Measurements from ENCODE around the gene P2RY2. TPM values are rescaled to one million over a fixed set of nuclear protein-coding genes. Genes with fewer than 3 reads are reported as not detected.
A peak's percentile ranks its signal among the peaks of the same experiment; 100 is the strongest.

P2RY2 gene
- under 1 TPM; 0.11 to 0.99 TPM for total RNA-seq
- under 1 TPM in 1 of 2 donors, not detected in 1; 0.10 TPM for polyA plus RNA-seq (ENCODE audit: insufficient read length in 2 of 2)
- long read RNA-seq, donor 1, result 0 reads
- long read RNA-seq, donor 2, result 0 reads
- long read RNA-seq, donor 3, result 0 reads
- long read RNA-seq, donor 4, result 0 reads

GRCh38 chr11:73218106-73218829, at the start of gene P2RY2:
Gene P2RY2 (plus strand): TSS chr11:73218281. CDS start chr11:73234160, 15,879 bp downstream.
- under 1% methylated on average over 76 of the region's 81 CpGs for WGBS (ENCODE audit: insufficient coverage)
- DNase-seq (ENCODE audit: low read depth in 4 of 6, low spot score in 6 of 6), result peak in 1 of 6 donors; percentile 30
- Histone ChIP-seq H3K9me3 (ENCODE audit: control insufficient read depth, insufficient read depth, low read length) (no peaks in the 10 kb centered on the region), H3K27me3 (ENCODE audit: control insufficient read depth, insufficient read depth, low read length) (peaks cover 34% of the 10 kb centered on the region), H3K4me3 (ENCODE audit: low read depth, low read length) (no peak within 1 kb of the TSS), H3K4me1 (ENCODE audit: control insufficient read depth, insufficient read depth, low read length) (peaks cover 30% of the 10 kb centered on the region), H3K36me3 (ENCODE audit: control insufficient read depth, insufficient read depth, low read length) (no peaks in the 10 kb centered on the region), H3K27ac (ENCODE audit: low read depth, low read length) (no peak within 1 kb of the TSS)

- Histone ChIP-seq H3K4me1 (ENCODE audit: control insufficient read depth, insufficient read depth, low read length) (peaks cover 4% of the 10 kb centered on the region), H3K27me3 (ENCODE audit: control insufficient read depth, insufficient read depth, low read length) (no peaks in the 10 kb centered on the region), H3K9me3 (ENCODE audit: control insufficient read depth, insufficient read depth, low read length) (no peaks in the 10 kb centered on the region), H3K4me3 (ENCODE audit: low read depth, low read length) (no peak overlapping the region), H3K27ac (ENCODE audit: low read depth, low read length) (no peak overlapping the region), H3K36me3 (ENCODE audit: control insufficient read depth, insufficient read depth, low read length) (no peaks in the 10 kb centered on the region)
- DNase-seq (ENCODE audit: low read depth in 4 of 6, low spot score in 6 of 6), result no peak
- 49% methylated on average over 8 of the region's 11 CpGs for WGBS (ENCODE audit: insufficient coverage)
These were observed 49.0 kb upstream of the P2RY2 start for GRCh38 chr11:73168925-73169579.

- H3K4me3 ChIP-seq (ENCODE audit: low read depth, low read length), result no peak overlapping the region
- no peak for DNase-seq (ENCODE audit: low read depth in 4 of 6, low spot score in 6 of 6)
- no peak overlapping the region for H3K27ac ChIP-seq (ENCODE audit: low read depth, low read length)
- 82% methylated on average over 2 of the region's 2 CpGs for WGBS (ENCODE audit: insufficient coverage)
- H3K9me3 ChIP-seq (ENCODE audit: control insufficient read depth, insufficient read depth, low read length), result no peaks in the 10 kb centered on the region
- peaks cover 4% of the 10 kb centered on the region for H3K4me1 ChIP-seq (ENCODE audit: control insufficient read depth, insufficient read depth, low read length)
- no peaks in the 10 kb centered on the region for H3K36me3 ChIP-seq (ENCODE audit: control insufficient read depth, insufficient read depth, low read length)
- H3K27me3 ChIP-seq (ENCODE audit: control insufficient read depth, insufficient read depth, low read length), result no peaks in the 10 kb centered on the region
These were observed 47.9 kb upstream of the P2RY2 start for GRCh38 chr11:73170140-73170539.

GRCh38 chr11:73171436-73172161, 46.5 kb upstream of the P2RY2 start:
- Histone ChIP-seq H3K4me3 (ENCODE audit: low read depth, low read length) (no peak overlapping the region), H3K4me1 (ENCODE audit: control insufficient read depth, insufficient read depth, low read length) (peaks cover 8% of the 10 kb centered on the region), H3K9me3 (ENCODE audit: control insufficient read depth, insufficient read depth, low read length) (no peaks in the 10 kb centered on the region), H3K27me3 (ENCODE audit: control insufficient read depth, insufficient read depth, low read length) (no peaks in the 10 kb centered on the region), H3K27ac (ENCODE audit: low read depth, low read length) (no peak overlapping the region), H3K36me3 (ENCODE audit: control insufficient read depth, insufficient read depth, low read length) (no peaks in the 10 kb centered on the region)
- DNase-seq (ENCODE audit: low read depth in 4 of 6, low spot score in 6 of 6), result no peak
- 91% methylated on average over 7 of the region's 8 CpGs for WGBS (ENCODE audit: insufficient coverage)

DNA sequence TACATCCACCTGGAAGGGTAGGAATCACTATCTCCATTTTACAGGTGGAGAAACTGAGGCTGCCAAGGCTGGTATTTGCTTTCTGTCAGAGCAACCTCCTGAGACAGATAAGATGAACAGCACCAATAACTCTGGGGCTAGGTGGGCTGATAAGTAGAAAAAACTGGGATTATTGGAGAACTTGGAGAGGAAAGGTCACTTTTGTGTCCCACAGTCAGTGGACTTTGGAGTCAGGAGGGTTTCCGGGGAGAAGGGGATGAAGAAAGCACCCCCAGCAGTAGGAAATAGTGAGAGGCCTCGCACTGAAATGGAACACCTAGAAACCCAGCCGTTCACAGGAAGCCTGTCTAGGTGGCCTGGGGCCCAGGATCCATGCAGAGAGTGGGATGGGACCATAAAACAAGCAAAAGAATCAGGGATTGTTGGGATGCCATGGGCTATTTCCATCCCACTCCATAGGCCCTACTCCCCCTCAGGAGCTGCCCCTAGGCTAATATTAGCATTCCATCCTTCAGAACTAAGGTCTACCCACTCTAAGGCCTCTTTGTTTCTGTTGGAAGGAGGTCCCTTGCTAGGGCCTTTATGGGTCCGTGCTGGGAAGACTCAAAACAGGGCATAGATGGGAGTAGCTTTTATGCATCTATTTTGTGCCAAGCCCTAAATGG, 45.0 kb upstream of the P2RY2 start:
- DNase-seq (ENCODE audit: low read depth in 4 of 6, low spot score in 6 of 6), result no peak
- no peak overlapping the region for H3K27ac ChIP-seq (ENCODE audit: low read depth, low read length)
- H3K4me3 ChIP-seq (ENCODE audit: low read depth, low read length), result no peak overlapping the region
- whole genome bisulfite sequencing (ENCODE audit: insufficient coverage), result 55% methylated on average over 4 of the region's 4 CpGs
- no peaks in the 10 kb centered on the region for H3K36me3 ChIP-seq (ENCODE audit: control insufficient read depth, insufficient read depth, low read length)
- no peaks in the 10 kb centered on the region for H3K9me3 ChIP-seq (ENCODE audit: control insufficient read depth, insufficient read depth, low read length)
- H3K4me1 ChIP-seq (ENCODE audit: control insufficient read depth, insufficient read depth, low read length), result peaks cover 24% of the 10 kb centered on the region
- H3K27me3 ChIP-seq (ENCODE audit: control insufficient read depth, insufficient read depth, low read length), result no peaks in the 10 kb centered on the region

- Histone ChIP-seq H3K4me3 (ENCODE audit: low read depth, low read length) (no peak overlapping the region), H3K4me1 (ENCODE audit: control insufficient read depth, insufficient read depth, low read length) (peaks cover 25% of the 10 kb centered on the region), H3K27me3 (ENCODE audit: control insufficient read depth, insufficient read depth, low read length) (no peaks in the 10 kb centered on the region), H3K27ac (ENCODE audit: low read depth, low read length) (no peak overlapping the region), H3K9me3 (ENCODE audit: control insufficient read depth, insufficient read depth, low read length) (no peaks in the 10 kb centered on the region), H3K36me3 (ENCODE audit: control insufficient read depth, insufficient read depth, low read length) (no peaks in the 10 kb centered on the region)
- 84% methylated on average over 11 of the region's 11 CpGs for WGBS (ENCODE audit: insufficient coverage)
- DNase-seq (ENCODE audit: low read depth in 4 of 6, low spot score in 6 of 6), result no peak
These were observed 44.2 kb upstream of the P2RY2 start for GRCh38 chr11:73173755-73174494.

- no peaks in the 10 kb centered on the region for H3K27me3 ChIP-seq (ENCODE audit: control insufficient read depth, insufficient read depth, low read length)
- no peak for DNase-seq (ENCODE audit: low read depth in 4 of 6, low spot score in 6 of 6)
- H3K36me3 ChIP-seq (ENCODE audit: control insufficient read depth, insufficient read depth, low read length), result no peaks in the 10 kb centered on the region
- H3K4me3 ChIP-seq (ENCODE audit: low read depth, low read length), result no peak overlapping the region
- H3K27ac ChIP-seq (ENCODE audit: low read depth, low read length), result no peak overlapping the region
- 95% methylated on average over 3 of the region's 3 CpGs for whole genome bisulfite sequencing (ENCODE audit: insufficient coverage)
- H3K9me3 ChIP-seq (ENCODE audit: control insufficient read depth, insufficient read depth, low read length), result no peaks in the 10 kb centered on the region
- H3K4me1 ChIP-seq (ENCODE audit: control insufficient read depth, insufficient read depth, low read length), result peaks cover 25% of the 10 kb centered on the region
These were observed 43.6 kb upstream of the P2RY2 start for GRCh38 chr11:73174495-73174791.

- no peak for DNase-seq (ENCODE audit: low read depth in 4 of 6, low spot score in 6 of 6)
- no peak overlapping the region for H3K27ac ChIP-seq (ENCODE audit: low read depth, low read length)
- no peak overlapping the region for H3K4me3 ChIP-seq (ENCODE audit: low read depth, low read length)
- H3K4me1 ChIP-seq (ENCODE audit: control insufficient read depth, insufficient read depth, low read length), result peaks cover 25% of the 10 kb centered on the region
- H3K27me3 ChIP-seq (ENCODE audit: control insufficient read depth, insufficient read depth, low read length), result no peaks in the 10 kb centered on the region
- 77% methylated on average over 5 of the region's 5 CpGs for WGBS (ENCODE audit: insufficient coverage)
- no peaks in the 10 kb centered on the region for H3K9me3 ChIP-seq (ENCODE audit: control insufficient read depth, insufficient read depth, low read length)
- H3K36me3 ChIP-seq (ENCODE audit: control insufficient read depth, insufficient read depth, low read length), result no peaks in the 10 kb centered on the region
These were observed 42.4 kb upstream of the P2RY2 start for GRCh38 chr11:73175551-73176144.
